Left lung (tissue), 10 donors: ENCODE results near the gene USP48. TPM values are rescaled to one million over a fixed set of nuclear protein-coding genes. Genes with fewer than 3 reads are reported as not detected.

Source experiments
- ATAC-seq: fragments of 200-7000 bp; cut with Tn5 transposase; one replicate; pipeline ENCODE4 v1.9.1; 2020; ENCODE audit warnings: moderate library complexity
- DNase-seq, 4 donors: peaks; one replicate each; pipeline ENCODE4 v3.0.0-alpha.2; 2013 to 2020
- H3K27ac ChIP-seq, 2 donors: fragments of 200-600 bp; sonication (generic) in 1 of 2; one replicate each; pipeline versions ENCODE4 v1.5.0 to v1.8.0; 2020 to 2021
- H3K27me3 ChIP-seq, 2 donors: fragments of 200-600 bp; sonication (generic) in 1 of 2; one replicate each; pipeline versions ENCODE4 v1.5.0 to v1.8.0; 2020 to 2021
- H3K36me3 ChIP-seq, 2 donors: fragments of 200-600 bp; sonication (generic) in 1 of 2; one replicate each; pipeline versions ENCODE4 v1.5.0 to v1.8.0; 2020 to 2021
- H3K4me1 ChIP-seq, 2 donors: fragments of 200-600 bp; one replicate each; pipeline ENCODE4 v1.8.0; 2021
- H3K4me3 ChIP-seq, 2 donors: fragments of 200-600 bp; sonication (generic) in 1 of 2; one replicate each; pipeline versions ENCODE4 v1.5.0 to v1.8.0; 2020 to 2021; ENCODE audit warnings: mild to moderate bottlenecking in 1 of 2
- H3K9me3 ChIP-seq, 2 donors: fragments of 200-600 bp; sonication (generic) in 1 of 2; one replicate each; pipeline versions ENCODE4 v1.5.0 to v1.8.0; 2020 to 2021
- intact Hi-C, 2 donors: fragments of 100-400 bp; cut with DNase I; formaldehyde crosslinking; loops; one replicate each; pipeline versions ENCODE4 v1.11.2 to v1.14.2; 2022
- polyA plus RNA-seq, 6 donors: library from polyadenylated mRNA; unstranded; fragments of 120-200 nt; gene quantifications; one replicate each; pipeline ENCODE4 v1.2.1, GENCODE V29; 2013; ENCODE audit not compliant: insufficient read length in 6 of 6
- total RNA-seq, 2 donors: library from RNA; stranded (reverse); fragmentation: NEBNext Ultra II Directional; extraction: Animal tissue kit (Norgen Biotek cat#: 25700); gene quantifications; one replicate each; pipeline ENCODE4 v1.2.1, GENCODE V29; 2021
- TF ChIP-seq, protein P1 (sequence below), 2 donors: fragments of 200-600 bp; sonication (generic) in 1 of 2; IDR thresholded peaks; one replicate each; pipeline versions ENCODE4 v1.5.0 to v1.8.0; 2021; ENCODE audit warnings: antibody characterized with exemption in 2 of 2
- donor health status: DM: no; HTN: yes; CAD: no.
- donor health status: DM: no; HTN: no; CAD: no.

USP48 gene
- total and polyA plus RNA-seq, 8 donors, result 57.9 to 95.6 (median 80.9) TPM

- TF ChIP-seq, protein P1, sequence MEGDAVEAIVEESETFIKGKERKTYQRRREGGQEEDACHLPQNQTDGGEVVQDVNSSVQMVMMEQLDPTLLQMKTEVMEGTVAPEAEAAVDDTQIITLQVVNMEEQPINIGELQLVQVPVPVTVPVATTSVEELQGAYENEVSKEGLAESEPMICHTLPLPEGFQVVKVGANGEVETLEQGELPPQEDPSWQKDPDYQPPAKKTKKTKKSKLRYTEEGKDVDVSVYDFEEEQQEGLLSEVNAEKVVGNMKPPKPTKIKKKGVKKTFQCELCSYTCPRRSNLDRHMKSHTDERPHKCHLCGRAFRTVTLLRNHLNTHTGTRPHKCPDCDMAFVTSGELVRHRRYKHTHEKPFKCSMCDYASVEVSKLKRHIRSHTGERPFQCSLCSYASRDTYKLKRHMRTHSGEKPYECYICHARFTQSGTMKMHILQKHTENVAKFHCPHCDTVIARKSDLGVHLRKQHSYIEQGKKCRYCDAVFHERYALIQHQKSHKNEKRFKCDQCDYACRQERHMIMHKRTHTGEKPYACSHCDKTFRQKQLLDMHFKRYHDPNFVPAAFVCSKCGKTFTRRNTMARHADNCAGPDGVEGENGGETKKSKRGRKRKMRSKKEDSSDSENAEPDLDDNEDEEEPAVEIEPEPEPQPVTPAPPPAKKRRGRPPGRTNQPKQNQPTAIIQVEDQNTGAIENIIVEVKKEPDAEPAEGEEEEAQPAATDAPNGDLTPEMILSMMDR (IDR thresholded peaks at IDR 0.05), result no peak
- Histone ChIP-seq H3K9me3 (no peaks in the 10 kb centered on the region), H3K27ac (no peak overlapping the region), H3K4me3 (no peak overlapping the region), H3K4me1 (no peaks in the 10 kb centered on the region), H3K36me3 (peaks cover 0 to 90% of the 10 kb centered on the region in 2 donors), H3K27me3 (no peaks in the 10 kb centered on the region)
- no peak for DNase-seq
- ATAC-seq, result no peak
- intact Hi-C loops, result no loop called here
These were observed 50.3 kb downstream of the USP48 start for GRCh38 chr1:21732664-21733063.

- TF ChIP-seq, protein P1 (IDR thresholded peaks at IDR 0.05), result no peak
- H3K27me3 ChIP-seq, result no peaks in the 10 kb centered on the region
- intact Hi-C loops, result no loop called here
These were observed 57.1 kb downstream of the USP48 start for GRCh38 chr1:21725748-21726392.

DNA sequence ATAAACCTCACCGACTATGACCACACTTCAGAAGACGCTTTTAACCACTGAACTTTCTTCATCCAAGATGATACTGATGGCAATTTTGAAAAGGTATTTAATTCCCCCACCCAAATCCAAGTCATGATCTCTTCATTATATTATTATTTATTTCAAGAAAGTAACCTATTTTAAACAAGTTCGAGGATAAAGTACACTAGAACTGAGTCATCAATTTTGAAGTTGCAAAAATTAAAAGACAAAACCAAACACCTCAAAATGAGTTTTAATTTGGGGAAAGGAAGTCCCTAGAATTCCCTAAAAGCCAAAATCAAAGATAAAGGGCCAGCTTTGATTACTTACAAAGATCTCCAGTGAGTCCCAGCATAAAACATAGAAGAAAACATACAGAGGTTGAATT is 58.4 kb downstream of the USP48 start:
- no peak overlapping the region for H3K4me3 ChIP-seq
- intact Hi-C loops, result no loop called here
- peaks cover 0 to 78% of the 10 kb centered on the region in 2 donors for H3K36me3 ChIP-seq
- TF ChIP-seq, protein P1 (IDR thresholded peaks at IDR 0.05), result no peak
- H3K27ac ChIP-seq, result no peak overlapping the region
- no peak for ATAC-seq
- no peak for DNase-seq
- H3K27me3 ChIP-seq, result no peaks in the 10 kb centered on the region
- H3K9me3 ChIP-seq, result no peaks in the 10 kb centered on the region
- H3K4me1 ChIP-seq, result peaks cover 4 to 9% of the 10 kb centered on the region in 2 donors

More at GRCh38 chr1:21725748-21726392, 57.1 kb downstream of the USP48 start:
- no peak overlapping the region for H3K4me3 ChIP-seq
- no peak for DNase-seq
- peaks cover 4 to 9% of the 10 kb centered on the region in 2 donors for H3K4me1 ChIP-seq
- peaks cover 0 to 78% of the 10 kb centered on the region in 2 donors for H3K36me3 ChIP-seq
- H3K27ac ChIP-seq, result no peak overlapping the region
- no peak for ATAC-seq
- no peaks in the 10 kb centered on the region for H3K9me3 ChIP-seq

- ATAC-seq (no peak), DNase-seq (no peak)
- Histone ChIP-seq H3K27ac (no peak overlapping the region), H3K9me3 (no peaks in the 10 kb centered on the region), H3K4me1 (peaks cover 4 to 9% of the 10 kb centered on the region in 2 donors), H3K4me3 (no peak overlapping the region), H3K27me3 (no peaks in the 10 kb centered on the region), H3K36me3 (peaks cover 0 to 80% of the 10 kb centered on the region in 2 donors)
- TF ChIP-seq, protein P1 (IDR thresholded peaks at IDR 0.05), result no peak
- intact Hi-C loops, result no loop called here
These were observed 58.9 kb downstream of the USP48 start for GRCh38 chr1:21724098-21724497.

- peak overlapping the region in 1 of 2 donors; percentile 14 for H3K27ac ChIP-seq
- H3K27me3 ChIP-seq, result no peaks in the 10 kb centered on the region
- TF ChIP-seq, protein P1 (IDR thresholded peaks at IDR 0.05), result no peak
- intact Hi-C loops, result no loop called here
- no peaks in the 10 kb centered on the region for H3K9me3 ChIP-seq
- H3K36me3 ChIP-seq, result peaks cover 0 to 82% of the 10 kb centered on the region in 2 donors
- peak; percentile 16 for ATAC-seq
- H3K4me1 ChIP-seq, result peaks cover 4 to 9% of the 10 kb centered on the region in 2 donors
- no peak overlapping the region for H3K4me3 ChIP-seq
- DNase-seq, result no peak
These were observed 61.5 kb downstream of the USP48 start for GRCh38 chr1:21721295-21721985.
